ENCODE results near the gene ZNHIT1.

DNA sequence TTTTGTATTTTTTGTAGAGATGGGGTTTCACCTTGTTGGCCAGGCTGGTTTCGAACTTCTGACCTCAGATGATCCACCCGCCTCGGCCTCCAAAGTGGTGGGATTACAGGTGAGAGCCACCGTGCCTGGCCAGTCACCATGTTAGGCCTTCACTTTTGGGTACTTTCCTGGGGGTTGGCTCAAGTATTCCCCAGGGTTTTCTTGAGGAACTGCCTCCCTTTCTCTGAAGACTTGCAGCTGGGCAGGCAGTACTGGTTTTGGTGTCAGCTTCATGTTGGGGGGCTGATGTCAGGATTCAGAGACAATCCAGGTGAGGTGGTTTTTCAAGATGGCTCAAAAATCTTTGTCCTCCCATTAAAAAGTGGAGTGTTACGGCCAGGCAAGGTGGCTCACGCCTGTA is 7.7 kb downstream of the ZNHIT1 start:
- TF ChIP-seq, protein P1, sequence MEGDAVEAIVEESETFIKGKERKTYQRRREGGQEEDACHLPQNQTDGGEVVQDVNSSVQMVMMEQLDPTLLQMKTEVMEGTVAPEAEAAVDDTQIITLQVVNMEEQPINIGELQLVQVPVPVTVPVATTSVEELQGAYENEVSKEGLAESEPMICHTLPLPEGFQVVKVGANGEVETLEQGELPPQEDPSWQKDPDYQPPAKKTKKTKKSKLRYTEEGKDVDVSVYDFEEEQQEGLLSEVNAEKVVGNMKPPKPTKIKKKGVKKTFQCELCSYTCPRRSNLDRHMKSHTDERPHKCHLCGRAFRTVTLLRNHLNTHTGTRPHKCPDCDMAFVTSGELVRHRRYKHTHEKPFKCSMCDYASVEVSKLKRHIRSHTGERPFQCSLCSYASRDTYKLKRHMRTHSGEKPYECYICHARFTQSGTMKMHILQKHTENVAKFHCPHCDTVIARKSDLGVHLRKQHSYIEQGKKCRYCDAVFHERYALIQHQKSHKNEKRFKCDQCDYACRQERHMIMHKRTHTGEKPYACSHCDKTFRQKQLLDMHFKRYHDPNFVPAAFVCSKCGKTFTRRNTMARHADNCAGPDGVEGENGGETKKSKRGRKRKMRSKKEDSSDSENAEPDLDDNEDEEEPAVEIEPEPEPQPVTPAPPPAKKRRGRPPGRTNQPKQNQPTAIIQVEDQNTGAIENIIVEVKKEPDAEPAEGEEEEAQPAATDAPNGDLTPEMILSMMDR (IDR thresholded peaks at IDR 0.05): no peak
- TF ChIP-seq POLR2A (IDR thresholded peaks at IDR 0.05): no peak

Data from gastroesophageal sphincter (tissue), 3 donors.